HG03060 (cell line): Measurements from ENCODE around the gene POSTN.

ENCODE experiments used
- ATAC-seq: cut with Tn5 transposase; IDR thresholded peaks from one replicate; pipeline ENCODE4 v1.9.1; 2021; ENCODE audit warnings: low read depth, moderate number of reproducible peaks; ENCODE audit not compliant: unreplicated experiment

The POSTN gene, protein sequence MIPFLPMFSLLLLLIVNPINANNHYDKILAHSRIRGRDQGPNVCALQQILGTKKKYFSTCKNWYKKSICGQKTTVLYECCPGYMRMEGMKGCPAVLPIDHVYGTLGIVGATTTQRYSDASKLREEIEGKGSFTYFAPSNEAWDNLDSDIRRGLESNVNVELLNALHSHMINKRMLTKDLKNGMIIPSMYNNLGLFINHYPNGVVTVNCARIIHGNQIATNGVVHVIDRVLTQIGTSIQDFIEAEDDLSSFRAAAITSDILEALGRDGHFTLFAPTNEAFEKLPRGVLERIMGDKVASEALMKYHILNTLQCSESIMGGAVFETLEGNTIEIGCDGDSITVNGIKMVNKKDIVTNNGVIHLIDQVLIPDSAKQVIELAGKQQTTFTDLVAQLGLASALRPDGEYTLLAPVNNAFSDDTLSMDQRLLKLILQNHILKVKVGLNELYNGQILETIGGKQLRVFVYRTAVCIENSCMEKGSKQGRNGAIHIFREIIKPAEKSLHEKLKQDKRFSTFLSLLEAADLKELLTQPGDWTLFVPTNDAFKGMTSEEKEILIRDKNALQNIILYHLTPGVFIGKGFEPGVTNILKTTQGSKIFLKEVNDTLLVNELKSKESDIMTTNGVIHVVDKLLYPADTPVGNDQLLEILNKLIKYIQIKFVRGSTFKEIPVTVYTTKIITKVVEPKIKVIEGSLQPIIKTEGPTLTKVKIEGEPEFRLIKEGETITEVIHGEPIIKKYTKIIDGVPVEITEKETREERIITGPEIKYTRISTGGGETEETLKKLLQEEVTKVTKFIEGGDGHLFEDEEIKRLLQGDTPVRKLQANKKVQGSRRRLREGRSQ

DNA sequence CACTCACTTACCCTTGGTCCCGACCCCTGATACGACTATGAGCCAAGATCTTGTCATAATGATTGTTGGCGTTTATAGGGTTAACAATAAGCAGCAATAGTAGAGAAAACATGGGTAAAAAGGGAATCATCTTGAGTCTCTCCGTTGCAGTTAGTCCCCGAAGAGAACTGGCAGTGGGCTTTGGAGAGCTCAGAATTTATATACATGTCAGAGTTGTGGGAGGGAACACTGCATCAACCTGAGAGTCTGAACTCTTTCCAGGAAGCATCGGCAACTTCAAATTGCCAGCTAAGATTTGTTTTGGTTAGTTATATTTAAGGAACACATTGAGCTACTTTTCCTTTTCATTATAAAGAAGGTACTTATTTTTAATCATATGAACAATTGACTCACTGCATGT, at the start of gene POSTN:
TSS of gene POSTN (minus strand) at position 172 of the 400 bp plus-strand sequence. CDS start at position 130, 42 bp downstream.
- no peak for ATAC-seq

DNA sequence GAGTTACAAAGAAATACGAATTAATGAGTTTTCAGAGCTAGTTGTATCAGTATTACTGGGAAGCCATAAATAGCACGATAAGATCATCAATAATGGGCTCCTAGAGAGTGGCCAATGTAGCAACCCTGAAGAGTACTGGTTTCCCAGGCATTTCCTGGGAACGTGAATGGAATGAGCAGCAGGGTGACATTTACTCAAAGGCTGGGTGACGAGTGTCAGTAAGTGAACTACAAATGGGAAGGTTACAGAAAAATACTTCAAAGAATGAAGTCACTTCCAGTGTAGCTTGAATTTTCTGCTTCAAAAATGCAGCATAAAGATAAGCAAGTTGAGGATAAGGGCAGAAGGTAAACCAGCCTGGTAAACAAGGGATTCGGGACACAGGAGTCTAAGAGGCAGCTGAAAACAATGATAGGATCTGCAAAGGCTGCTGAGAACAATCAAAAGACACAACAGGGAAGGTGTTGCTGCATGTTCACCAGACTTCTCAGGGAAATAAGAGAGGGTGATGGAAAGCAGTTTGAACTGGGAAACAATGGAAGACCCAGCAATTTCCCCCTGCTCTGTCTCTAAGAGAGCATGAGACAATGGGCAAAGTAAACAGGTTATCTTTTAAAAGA, 48.6 kb upstream of the POSTN start:
- ATAC-seq, result no peak

DNA sequence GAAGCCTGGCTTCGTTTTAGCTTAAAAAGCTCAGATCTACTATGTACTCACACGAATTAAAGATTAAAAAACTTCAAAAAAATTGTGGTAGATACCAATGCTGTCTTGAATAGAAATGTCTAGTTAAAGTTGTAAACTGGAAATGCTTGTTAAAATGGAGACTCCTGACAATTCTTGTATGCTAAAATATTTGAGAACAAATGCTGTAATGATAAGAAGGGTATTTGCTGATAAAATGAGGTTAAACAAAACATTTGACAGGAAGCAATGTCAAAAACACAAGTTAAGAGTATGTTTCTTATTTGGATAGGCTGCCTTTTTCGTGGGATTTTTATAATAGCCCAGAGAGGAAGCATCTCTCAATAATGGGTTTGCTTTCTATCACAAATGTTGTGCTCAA, 48.0 kb upstream of the POSTN start:
- no peak for ATAC-seq

DNA sequence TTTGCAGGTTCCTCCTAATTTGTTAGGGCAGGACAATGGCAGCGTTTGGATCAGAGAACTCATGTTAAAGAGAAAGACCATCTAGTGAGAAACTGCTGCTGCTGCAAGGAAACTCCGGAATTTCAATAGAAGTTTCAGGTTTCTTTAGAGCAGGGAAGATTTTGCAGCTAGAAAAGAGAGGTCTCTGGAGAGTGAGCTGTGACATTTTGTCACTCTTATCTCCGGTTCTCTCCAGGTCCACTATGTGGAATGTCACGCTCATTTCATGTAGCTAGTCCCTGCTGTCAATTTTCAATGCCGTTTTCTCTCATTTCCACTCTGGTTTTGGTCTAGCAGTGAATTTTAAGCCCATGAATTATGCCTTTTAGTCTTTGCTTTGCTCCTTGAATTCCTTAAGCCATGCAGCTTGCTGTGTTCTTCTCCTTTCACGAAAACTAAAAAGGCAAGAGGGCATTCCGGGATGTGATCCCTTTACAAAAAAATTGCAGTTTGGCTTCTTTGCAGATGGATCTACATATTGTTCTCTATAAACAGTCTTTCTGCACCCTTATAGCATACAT, 46.7 kb upstream of the POSTN start:
- ATAC-seq, result no peak

DNA sequence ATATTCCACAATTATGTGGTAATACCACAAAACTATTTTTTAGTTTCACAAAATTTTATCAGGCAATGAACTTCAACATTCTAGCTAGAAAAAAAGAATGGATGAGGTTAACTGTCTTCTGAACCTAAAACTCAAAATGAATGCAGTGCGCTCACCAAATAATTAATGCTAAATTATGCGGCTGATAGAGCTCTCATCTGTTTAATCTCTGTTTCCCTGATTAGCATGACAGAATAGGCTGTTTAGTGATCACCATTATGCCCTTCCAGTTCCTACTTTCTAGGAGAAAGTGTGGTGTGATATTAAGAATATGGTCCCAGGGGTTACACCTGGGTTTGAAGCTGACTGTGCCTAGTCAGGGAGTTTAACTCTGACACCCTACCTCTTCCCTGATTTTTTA, 42.8 kb upstream of the POSTN start:
- no peak for ATAC-seq

DNA sequence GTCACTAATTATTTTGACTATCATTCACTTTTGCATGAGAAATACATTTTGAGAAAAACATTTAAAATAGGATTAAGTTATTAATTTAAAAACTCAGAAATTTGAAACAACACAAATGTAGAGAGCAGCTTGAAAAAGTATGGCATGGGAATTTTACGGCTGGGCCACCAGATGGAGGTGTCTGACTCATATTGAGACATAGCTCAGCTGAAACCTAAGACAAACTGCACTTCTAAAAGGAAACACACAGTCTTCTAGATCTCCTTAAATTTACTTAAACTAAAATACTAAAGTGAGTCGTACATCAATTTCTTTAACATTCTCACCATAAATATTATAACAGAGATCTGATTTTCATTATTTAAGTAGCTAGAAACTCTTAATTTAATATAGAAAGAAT, 41.9 kb upstream of the POSTN start:
- no peak for ATAC-seq

DNA sequence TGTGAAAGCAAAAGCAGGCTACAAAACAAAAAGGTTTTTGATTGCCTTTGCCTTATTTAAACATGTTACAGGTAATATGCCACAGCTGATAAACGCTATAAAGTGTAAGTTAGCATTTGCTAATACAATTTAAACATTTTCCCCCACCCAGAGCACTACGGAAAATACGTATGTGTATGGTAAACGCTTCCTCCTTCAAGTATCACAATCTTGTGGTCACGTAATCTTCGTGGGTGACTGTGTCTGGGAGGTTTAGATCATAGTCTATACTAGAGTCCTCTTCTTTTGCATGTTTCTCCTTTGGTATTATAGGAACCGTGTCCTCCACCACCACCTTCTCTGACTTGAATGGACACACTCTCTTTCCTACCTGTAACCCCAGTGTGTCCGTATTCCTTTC, 38.1 kb upstream of the POSTN start:
- ATAC-seq, result no peak

DNA sequence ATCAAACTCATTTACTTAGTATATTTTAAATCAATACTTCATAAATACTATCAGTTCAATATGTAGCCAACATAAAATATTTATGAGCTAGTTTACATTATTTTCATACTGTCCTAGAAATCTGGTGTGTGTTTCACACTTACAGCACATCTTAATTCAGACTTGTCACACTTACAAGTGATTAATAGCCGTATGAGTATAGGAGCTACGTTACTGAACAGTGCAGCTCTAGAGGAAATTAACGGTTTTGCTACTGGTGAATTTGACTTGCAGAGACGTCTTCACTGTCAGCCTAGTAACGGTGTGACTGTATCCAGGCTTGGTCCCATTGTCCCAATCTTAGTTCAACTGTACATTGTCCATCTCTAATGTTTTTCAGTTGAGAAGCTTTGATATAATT, 33.7 kb upstream of the POSTN start:
- ATAC-seq, result no peak

DNA sequence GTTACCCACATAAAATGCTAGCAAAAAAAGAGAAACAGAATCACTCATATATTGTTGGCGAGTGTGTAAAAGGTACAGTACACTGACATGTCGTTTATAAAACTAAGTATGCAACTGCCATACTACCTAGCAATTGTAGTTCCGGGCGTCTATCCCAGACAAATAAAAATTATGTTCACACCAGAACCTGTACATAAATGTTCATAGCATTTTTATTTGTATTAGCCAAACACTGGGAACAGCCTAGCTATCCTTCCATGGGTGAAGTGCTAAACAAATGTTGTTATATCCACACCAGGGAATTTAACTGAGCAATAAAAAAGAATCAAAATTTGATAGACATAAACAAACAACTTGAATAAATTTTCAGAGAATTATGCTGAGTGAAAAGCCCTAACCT, 28.9 kb upstream of the POSTN start:
- no peak for ATAC-seq

DNA sequence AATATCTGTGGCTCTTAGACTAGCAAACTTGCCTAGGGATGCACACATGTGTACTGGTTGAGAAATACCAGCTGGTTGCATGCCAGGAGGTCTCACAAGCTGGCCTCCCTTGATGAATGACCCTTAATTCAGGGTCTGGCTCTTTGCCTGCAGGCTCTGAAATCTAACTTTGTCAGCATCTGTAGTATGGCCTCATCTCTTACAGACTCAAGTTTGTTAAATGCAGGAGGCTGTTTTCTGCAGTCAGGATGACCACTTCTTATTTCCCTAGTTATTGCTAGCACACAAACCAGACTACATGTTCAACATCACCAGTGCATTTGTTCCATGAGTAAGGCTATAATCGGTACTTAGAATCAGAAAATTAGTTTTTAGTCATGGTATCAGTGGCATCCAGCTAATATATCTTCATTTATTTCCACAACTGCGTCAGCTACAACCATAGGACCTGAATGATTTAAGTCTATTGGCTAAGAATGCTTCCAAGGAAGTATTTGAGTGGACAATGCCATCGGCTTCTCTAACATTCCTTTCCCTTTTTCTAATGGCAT, 23.3 kb upstream of the POSTN start:
- no peak for ATAC-seq

DNA sequence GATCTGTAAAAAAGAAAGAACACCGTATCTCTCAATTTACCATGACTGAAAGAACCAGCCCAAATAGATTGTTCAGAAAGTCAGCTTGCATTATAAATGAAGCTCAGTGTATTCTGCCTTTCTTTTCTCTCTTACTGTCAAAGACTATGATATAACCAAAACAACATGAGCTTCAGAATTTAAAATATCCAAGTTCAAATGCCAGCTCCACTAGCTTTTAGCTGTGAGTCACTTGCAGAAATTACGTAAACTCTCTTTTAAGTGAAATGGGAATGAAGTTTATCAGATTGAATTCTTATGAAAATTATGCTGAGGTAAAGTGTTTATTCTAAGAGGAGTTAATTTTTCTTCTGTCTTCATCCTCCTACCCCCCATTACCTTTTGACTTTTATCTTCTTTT, 20.0 kb upstream of the POSTN start:
- no peak for ATAC-seq

DNA sequence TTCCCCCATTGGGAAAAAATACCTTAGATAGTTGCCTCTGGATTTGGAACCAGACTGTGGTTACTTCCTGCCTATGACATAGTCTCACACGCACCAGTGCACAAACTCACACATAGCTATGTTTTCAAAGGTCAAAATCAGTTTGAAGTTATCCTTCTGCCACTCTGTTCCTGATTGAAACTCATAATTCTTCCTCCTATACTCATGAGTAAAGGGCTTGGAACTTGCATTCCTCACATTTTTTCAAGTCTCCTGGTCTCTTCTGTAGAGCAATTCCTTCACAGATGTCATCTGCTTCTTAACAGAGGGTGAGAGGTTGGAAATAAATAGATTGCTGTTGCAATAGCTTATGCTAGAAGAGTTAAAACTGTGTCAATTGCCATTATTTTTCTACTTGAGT, 18.6 kb upstream of the POSTN start:
- no peak for ATAC-seq

DNA sequence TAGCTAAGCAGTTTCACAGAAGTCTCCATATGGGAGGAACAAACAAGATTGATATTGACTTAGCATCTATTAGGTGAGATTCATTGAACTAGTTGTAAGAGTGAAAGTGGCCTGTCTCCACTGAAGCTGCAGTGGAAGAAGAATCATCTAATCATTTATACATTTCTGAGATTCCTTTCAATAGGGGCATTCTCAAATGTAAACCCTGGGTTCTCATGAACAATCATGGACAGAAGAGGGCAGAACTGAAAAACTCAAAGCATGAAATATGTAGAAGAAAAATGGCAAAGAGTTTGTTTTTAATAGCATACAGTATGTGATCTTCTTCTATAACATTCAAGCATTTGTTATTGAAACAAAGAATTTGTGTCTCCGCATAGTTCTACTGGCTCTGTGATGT, 17.6 kb upstream of the POSTN start:
- ATAC-seq, result no peak

DNA sequence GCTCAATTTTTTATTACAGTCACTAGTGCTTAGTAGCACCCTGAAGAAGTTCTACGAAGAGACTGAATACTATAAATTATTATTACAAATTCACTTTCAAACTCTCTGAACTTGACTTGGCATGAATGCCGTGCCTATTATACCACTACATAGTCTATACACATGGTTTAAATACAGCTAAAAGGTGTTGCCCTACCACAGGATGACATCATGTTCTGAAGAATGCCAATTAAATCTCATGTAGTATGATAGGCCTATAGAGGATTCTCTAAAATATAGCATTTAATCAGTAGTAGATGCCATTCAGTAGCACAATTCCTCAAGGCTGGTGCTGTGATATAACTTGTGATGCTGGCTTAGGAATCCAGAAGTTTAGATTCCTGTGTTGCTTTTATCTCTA, 16.7 kb upstream of the POSTN start:
- no peak for ATAC-seq

DNA sequence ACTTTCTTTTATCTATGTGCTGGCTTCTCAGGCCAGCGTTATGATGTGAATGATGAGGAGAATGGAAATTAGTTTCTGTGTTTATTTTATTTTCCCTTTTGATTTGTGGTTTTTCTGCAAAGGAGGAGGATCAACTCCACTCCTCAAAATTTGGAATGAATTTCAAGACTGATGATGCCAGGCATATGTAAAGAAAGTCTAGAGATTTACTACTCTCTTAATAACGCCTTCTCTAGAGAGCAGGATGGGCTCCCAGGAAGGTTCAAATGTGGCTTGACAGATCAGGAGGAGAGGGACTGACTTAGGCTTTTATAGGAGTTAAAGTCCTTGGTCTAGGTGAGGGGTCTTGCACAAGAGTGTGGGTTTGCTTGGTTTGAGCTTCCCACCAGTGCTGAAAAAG, 15.1 kb upstream of the POSTN start:
- ATAC-seq, result no peak

DNA sequence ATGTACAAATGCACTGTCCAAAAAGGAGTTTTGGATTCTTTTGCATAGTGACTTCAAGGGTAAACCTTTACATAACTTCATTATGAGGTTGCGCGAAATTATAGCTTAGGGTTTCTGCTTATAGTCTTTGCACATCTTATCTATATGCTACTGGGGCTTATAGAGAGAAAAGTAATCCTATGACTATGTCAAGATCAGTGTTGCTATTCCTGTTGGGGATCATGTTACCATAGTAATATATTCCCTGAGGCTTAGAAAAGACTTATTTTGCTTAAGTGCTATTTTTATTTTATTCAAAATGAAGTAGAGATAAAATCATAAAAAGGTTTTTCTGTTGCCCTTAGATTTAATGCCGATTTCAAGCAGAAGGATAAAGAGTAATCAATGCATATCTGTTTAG, 14.7 kb upstream of the POSTN start:
- no peak for ATAC-seq

DNA sequence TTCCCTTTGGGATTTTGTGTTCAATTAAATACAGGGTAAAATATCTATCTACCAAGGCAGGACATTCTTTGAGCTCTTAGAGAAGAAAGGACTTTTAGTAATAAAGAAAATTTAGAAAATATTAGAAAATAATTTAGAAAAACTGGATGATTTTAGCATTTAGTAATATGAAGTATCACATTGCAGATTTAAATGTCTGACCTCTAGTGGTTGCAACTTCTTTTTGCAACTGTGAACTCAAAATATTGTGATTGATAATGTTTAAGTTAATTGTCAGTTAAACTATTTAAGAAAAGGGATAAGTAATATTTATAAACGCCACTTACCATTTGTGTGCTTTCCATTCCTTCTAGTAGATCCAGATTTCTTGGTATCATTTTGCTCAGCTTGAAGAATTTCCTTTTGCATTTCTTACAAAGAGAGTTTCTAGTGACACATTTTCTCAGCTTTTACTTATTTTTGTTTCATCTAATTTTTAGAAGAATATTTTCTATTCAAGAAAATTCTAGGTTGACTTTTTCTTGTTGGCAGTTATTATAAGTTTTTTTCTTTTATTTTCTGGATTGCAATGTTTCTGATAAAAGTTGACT, 10.3 kb upstream of the POSTN start:
- no peak for ATAC-seq

DNA sequence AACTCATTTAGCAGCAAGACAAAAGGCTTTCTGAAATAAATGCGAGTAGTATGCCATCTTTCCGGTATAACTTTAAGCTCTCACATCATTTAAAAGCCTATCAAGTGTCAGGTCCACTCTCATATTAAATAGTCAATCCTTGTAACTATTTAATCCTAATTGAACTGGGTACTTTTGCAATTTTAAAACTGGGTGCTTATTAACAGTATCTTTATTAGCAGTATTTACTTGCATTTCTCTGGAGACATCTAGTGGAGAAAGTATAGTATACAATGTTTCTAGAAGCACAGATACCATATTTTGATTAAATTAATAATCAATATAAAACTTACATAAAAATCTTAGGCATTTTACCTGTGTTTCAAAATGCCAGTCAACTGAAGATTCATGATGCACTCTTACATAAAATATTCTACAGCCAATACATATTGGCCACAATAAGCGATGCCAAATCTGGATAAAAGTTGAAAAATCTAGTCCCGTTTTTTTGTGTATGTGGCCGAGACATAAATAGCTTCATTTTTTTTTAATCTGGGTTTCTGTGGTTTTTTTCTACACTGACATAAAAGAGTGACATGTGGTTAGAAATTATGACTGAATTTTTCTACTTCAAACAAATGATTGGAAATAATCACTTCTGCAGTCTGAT, 4.3 kb upstream of the POSTN start:
- no peak for ATAC-seq

DNA sequence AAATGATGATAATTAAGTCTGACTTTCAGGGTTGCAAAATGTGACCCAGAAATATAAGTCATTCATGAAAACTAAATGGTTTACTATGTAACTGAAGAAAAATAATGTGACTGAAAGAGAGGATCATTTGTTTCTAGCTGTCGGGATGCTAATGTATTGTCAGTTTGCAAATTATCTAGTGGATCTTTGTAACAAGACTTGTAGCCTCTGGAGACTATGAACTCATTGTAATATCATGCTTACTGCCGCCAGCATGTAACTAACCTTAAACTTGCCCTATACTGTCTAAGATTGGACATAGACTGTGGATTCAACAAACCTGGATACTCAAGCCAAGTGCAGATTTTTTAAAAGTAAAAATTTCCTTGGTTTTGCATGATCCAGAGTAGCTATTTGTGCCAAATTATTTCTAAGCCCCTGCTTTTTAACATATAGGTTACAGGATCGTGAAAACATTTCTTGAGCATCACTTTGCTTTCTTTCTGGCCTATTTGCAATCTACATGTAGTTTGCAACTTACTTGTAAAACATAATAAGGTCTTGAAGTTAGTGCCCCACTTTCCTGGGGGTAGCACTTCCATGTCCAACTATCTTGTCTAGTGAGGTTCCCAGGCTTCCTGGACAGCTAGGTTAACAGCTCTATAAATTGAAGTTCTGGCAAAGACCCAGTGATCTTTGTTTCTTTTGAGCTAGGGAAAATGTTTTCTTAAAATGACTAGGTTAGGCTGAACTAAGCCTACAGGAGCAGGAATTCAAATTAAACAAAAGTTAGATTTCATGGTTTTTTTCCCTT, 3.3 kb upstream of the POSTN start:
- ATAC-seq, result no peak
